ENCODE results near the gene BCO1.

Gene BCO1

GRCh38 chr16:81216706-81217105, 21.8 kb upstream of the BCO1 start:
- H3K9ac ChIP-seq (ENCODE audit: low read length): no peak overlapping the region
- no peaks in the 10 kb centered on the region for H3F3A ChIP-seq (ENCODE audit: insufficient read depth, low read length)
- no peaks in the 10 kb centered on the region for H3K79me2 ChIP-seq (ENCODE audit: insufficient read depth, low read length)
- H3K4me2 ChIP-seq (ENCODE audit: low read length): no peak overlapping the region
- no peaks in the 10 kb centered on the region for H3K36me3 ChIP-seq (ENCODE audit: insufficient read depth, low read length)
- no peak overlapping the region for H2AFZ ChIP-seq (ENCODE audit: low read length)
- peaks cover 4% of the 10 kb centered on the region; the same call in 1 of the 2 replicates for H3K27me3 ChIP-seq (ENCODE audit: insufficient read depth, low read length)
- H3K4me1 ChIP-seq (ENCODE audit: insufficient read depth, low read length, severe bottlenecking): no peaks in the 10 kb centered on the region
- no peak overlapping the region for H3K27ac ChIP-seq (ENCODE audit: low read depth, low read length, poor library complexity, severe bottlenecking)
- TF ChIP-seq, protein P1, sequence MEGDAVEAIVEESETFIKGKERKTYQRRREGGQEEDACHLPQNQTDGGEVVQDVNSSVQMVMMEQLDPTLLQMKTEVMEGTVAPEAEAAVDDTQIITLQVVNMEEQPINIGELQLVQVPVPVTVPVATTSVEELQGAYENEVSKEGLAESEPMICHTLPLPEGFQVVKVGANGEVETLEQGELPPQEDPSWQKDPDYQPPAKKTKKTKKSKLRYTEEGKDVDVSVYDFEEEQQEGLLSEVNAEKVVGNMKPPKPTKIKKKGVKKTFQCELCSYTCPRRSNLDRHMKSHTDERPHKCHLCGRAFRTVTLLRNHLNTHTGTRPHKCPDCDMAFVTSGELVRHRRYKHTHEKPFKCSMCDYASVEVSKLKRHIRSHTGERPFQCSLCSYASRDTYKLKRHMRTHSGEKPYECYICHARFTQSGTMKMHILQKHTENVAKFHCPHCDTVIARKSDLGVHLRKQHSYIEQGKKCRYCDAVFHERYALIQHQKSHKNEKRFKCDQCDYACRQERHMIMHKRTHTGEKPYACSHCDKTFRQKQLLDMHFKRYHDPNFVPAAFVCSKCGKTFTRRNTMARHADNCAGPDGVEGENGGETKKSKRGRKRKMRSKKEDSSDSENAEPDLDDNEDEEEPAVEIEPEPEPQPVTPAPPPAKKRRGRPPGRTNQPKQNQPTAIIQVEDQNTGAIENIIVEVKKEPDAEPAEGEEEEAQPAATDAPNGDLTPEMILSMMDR (IDR thresholded peaks at IDR 0.05; ENCODE audit: low read length): no peak
- no peaks in the 10 kb centered on the region for H3K9me3 ChIP-seq (ENCODE audit: low read length)
- no peaks in the 10 kb centered on the region for H3K9me2 ChIP-seq (ENCODE audit: low read depth, low read length)
- no peaks in the 10 kb centered on the region for H4K20me1 ChIP-seq (ENCODE audit: insufficient read depth, low read length)
- H3K4me3 ChIP-seq (ENCODE audit: low read depth, low read length, poor library complexity, severe bottlenecking): no peak overlapping the region

DNA sequence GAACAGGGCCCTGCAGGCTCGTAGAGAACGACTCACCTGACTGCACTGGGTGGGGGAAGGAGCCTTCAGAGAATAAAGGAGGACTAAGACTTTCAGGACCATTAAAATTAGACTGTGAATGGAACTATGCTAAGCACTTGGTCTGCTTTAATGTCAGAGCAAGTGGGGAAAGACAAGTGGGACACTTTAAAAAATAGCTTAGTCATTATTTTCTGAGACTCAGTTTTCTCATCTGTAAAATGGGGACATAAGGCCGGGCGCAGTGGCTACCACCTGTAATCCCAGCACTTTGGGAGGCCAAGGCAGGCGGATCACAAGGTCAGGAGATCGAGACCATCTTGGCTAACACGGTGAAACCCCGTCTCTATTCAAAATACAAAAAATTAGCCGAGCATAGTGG, 19.3 kb upstream of the BCO1 start:
- Histone ChIP-seq H3K79me2 (ENCODE audit: insufficient read depth, low read length) (no peaks in the 10 kb centered on the region), H3K4me2 (ENCODE audit: low read length) (no peak overlapping the region), H4K20me1 (ENCODE audit: insufficient read depth, low read length) (no peaks in the 10 kb centered on the region)

DNA sequence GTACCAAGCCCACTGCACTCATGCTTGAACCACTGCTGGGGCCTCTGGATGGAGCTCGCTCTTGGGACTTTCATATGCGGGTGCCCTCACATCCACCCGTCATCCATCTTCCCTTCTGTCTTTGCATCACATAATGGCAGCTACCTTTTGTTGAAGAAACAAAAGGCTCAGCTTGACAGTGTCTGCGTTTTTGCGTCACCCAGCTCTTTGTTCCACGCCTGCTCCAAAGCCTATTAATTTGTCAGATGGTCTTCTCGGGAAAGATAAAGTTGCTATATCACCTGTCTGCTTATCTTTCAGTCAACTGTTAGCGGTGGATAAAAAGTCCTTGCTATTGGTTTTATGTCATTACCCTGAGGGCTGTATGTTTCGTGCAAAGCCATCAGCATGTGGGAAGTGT, 18.1 kb upstream of the BCO1 start:
- no peaks in the 10 kb centered on the region for H3K79me2 ChIP-seq (ENCODE audit: insufficient read depth, low read length)
- no peaks in the 10 kb centered on the region for H4K20me1 ChIP-seq (ENCODE audit: insufficient read depth, low read length)
- no peak overlapping the region for H3K27ac ChIP-seq (ENCODE audit: low read depth, low read length, poor library complexity, severe bottlenecking)
- no peak overlapping the region for H2AFZ ChIP-seq (ENCODE audit: low read length)
- no peak overlapping the region for H3K4me2 ChIP-seq (ENCODE audit: low read length)
- no peaks in the 10 kb centered on the region for H3K36me3 ChIP-seq (ENCODE audit: insufficient read depth, low read length)
- no peaks in the 10 kb centered on the region for H3K9me3 ChIP-seq (ENCODE audit: low read length)
- peaks cover 6% of the 10 kb centered on the region for H3K4me1 ChIP-seq (ENCODE audit: insufficient read depth, low read length, severe bottlenecking)
- no peak overlapping the region for H3K9ac ChIP-seq (ENCODE audit: low read length)
- no peaks in the 10 kb centered on the region for H3F3A ChIP-seq (ENCODE audit: insufficient read depth, low read length)
- no peak overlapping the region for H3K4me3 ChIP-seq (ENCODE audit: low read depth, low read length, poor library complexity, severe bottlenecking)
- no peaks in the 10 kb centered on the region for H3K9me2 ChIP-seq (ENCODE audit: low read depth, low read length)
- TF ChIP-seq, protein P1 (IDR thresholded peaks at IDR 0.05; ENCODE audit: low read length): no peak
- TF ChIP-seq EZH2 (IDR thresholded peaks at IDR 0.05; ENCODE audit: borderline replicate concordance, low read length): no peak
- H3K27me3 ChIP-seq (ENCODE audit: insufficient read depth, low read length): peaks cover 9% of the 10 kb centered on the region; the same call in 1 of the 2 replicates

More for the DNA sequence above, 19.3 kb upstream of the BCO1 start:
- no peak overlapping the region for H2AFZ ChIP-seq (ENCODE audit: low read length)
- H3K4me1 ChIP-seq (ENCODE audit: insufficient read depth, low read length, severe bottlenecking): peaks cover 6% of the 10 kb centered on the region
- H3K27me3 ChIP-seq (ENCODE audit: insufficient read depth, low read length): peaks cover 9% of the 10 kb centered on the region; the same call in 1 of the 2 replicates
- no peak overlapping the region for H3K27ac ChIP-seq (ENCODE audit: low read depth, low read length, poor library complexity, severe bottlenecking)
- no peak overlapping the region for H3K4me3 ChIP-seq (ENCODE audit: low read depth, low read length, poor library complexity, severe bottlenecking)
- no peaks in the 10 kb centered on the region for H3F3A ChIP-seq (ENCODE audit: insufficient read depth, low read length)
- no peaks in the 10 kb centered on the region for H3K9me3 ChIP-seq (ENCODE audit: low read length)
- no peaks in the 10 kb centered on the region for H3K9me2 ChIP-seq (ENCODE audit: low read depth, low read length)
- TF ChIP-seq, protein P1 (IDR thresholded peaks at IDR 0.05; ENCODE audit: low read length): no peak
- TF ChIP-seq EZH2 (IDR thresholded peaks at IDR 0.05; ENCODE audit: borderline replicate concordance, low read length): no peak
- no peaks in the 10 kb centered on the region for H3K36me3 ChIP-seq (ENCODE audit: insufficient read depth, low read length)
- no peak overlapping the region for H3K9ac ChIP-seq (ENCODE audit: low read length)
